Ovary (tissue), 9 donors: ENCODE results near the gene SFXN5. TPM values are rescaled to one million over a fixed set of nuclear protein-coding genes. Genes with fewer than 3 reads are reported as not detected.

Experiments used
- DNase-seq, 5 donors: peaks; one replicate each; pipeline ENCODE4 v3.0.0-alpha.2; 2019 to 2020
- H3K27ac ChIP-seq, 2 donors: fragments of 200-600 bp; one replicate each; pipeline versions ENCODE4 v1.5.1 to v1.8.0; 2019 to 2022
- H3K27me3 ChIP-seq: fragments of 200-600 bp; one replicate; pipeline ENCODE4 v1.8.0; 2022
- H3K36me3 ChIP-seq: fragments of 200-600 bp; sonication (generic); one replicate; pipeline ENCODE4 v1.5.1; 2019
- H3K4me1 ChIP-seq: one replicate; pipeline ENCODE4 v1.8.1; 2013; ENCODE audit warnings: mild to moderate bottlenecking, moderate library complexity; ENCODE audit not compliant: insufficient read depth
- H3K4me3 ChIP-seq: fragments of 200-600 bp; sonication (generic); one replicate; pipeline ENCODE4 v1.5.1; 2017
- H3K9me3 ChIP-seq, 2 donors: fragments of 200-600 bp in 1 of 2; sonication (generic) in 1 of 2; one replicate each; pipeline versions ENCODE4 v1.5.1 to v1.8.1; 2013 to 2019; ENCODE audit warnings: mild to moderate bottlenecking in 1 of 2, moderate library complexity in 1 of 2
- CTCF ChIP-seq, 3 donors: fragments of 450-650 bp in 2 of 3; fragments of 200-600 bp in 1 of 3; IDR thresholded peaks; one replicate each; pipeline versions ENCODE4 v1.5.1 to v1.8.0; 2016 to 2022; ENCODE audit warnings: antibody characterized with exemption in 3 of 3, mild to moderate bottlenecking in 1 of 3
- EP300 ChIP-seq: sonication (generic); formaldehyde crosslinking; IDR thresholded peaks from one replicate; pipeline ENCODE4 v1.6.1; 2017; ENCODE audit warnings: antibody characterized with exemption
- POLR2A ChIP-seq: fragments of 450-650 bp; IDR thresholded peaks from one replicate; pipeline ENCODE4 v1.6.1; 2017; ENCODE audit warnings: antibody characterized with exemption, mild to moderate bottlenecking, moderate library complexity
- WGBS, 3 donors: extraction: QIAGEN DNeasy Blood & Tissue Kit in 1 of 3; methylation state at CpG; one replicate each; pipeline versions ENCODE4 v1.1.5 to v1.1.7; 2013 to 2017; 5-methylcytosine and 5-hydroxymethylcytosine counted together
- intact Hi-C, 4 donors: fragments of 100-400 bp; cut with DNase I; formaldehyde crosslinking; loops; one replicate each; pipeline versions ENCODE4 v1.11.0 to v1.15.1; 2022 to 2023
- polyA plus RNA-seq, 2 donors: library from polyadenylated mRNA; stranded (reverse); fragments of 200-250 nt in 1 of 2; fragments of 350-450 nt in 1 of 2; fragmentation: Illumina TruSeq in 1 of 2; extraction: RNeasy Lipid Tissue Mini Kit (QIAGEN cat#74804) in 1 of 2; gene quantifications; one replicate each; pipeline ENCODE4 v1.2.3, GENCODE V29; 2013 to 2014
- total RNA-seq, 7 donors: library from RNA; depleted of rRNA in 2 of 7; stranded (reverse); fragments of >200 nt in 2 of 7; fragmentation: NEBNext Ultra II Directional in 3 of 7; extraction: Animal tissue kit (Norgen Biotek cat#: 25700) in 3 of 7; gene quantifications; one replicate each; pipeline versions ENCODE4 v1.1.0 to v1.2.4, GENCODE V29; 2016 to 2023
- donor health status: DM: no; HTN: no; CAD: no; lungs with moderate emphysema.
- donor health status: DM: no; HTN: no; CAD: no.
- donor health status: Bipolar disorder and iron deficiency.
- donor health status: DM: yes; HTN: yes; CAD: no.
- donor health status: DM: no; HTN: no; CAD: no.
- donor health status: DM: yes; HTN: yes; CAD: no.

Gene SFXN5
- total and polyA plus RNA-seq, 9 donors = 4.3 to 19.3 (median 11.6) TPM

- Histone ChIP-seq H3K4me1 (peaks cover 7% of the 10 kb centered on the region), H3K27me3 (no peaks in the 10 kb centered on the region), H3K4me3 (no peak overlapping the region), H3K36me3 (no peaks in the 10 kb centered on the region), H3K9me3 (no peaks in the 10 kb centered on the region), H3K27ac (no peak overlapping the region)
- DNase-seq = no peak
- 97% methylated on average over 4 of the region's 4 CpGs for WGBS, 3 donors
- TF ChIP-seq EP300 (no peak), CTCF (IDR thresholded peaks at IDR 0.05) (no peak), POLR2A (no peak)
- intact Hi-C loops = loop anchor here in 1 of 4 donors (5.0 kb wide), 1 partner anchor 42 kb away; the partner anchor contains the start of gene SFXN5
These were observed 42.9 kb upstream of the SFXN5 start for GRCh38 chr2:73114273-73114867.

- 1 to 2% (median 1%) methylated on average over 53 to 93 of the region's 93 CpGs for WGBS, 3 donors
- intact Hi-C loops = loop anchor here in 1 of 4 donors (5.0 kb wide), 1 partner anchor 41 kb away; the partner anchor contains the start of gene SFXN5
- no peak for TF ChIP-seq EP300
- peak in 2 of 3 donors; percentile 13 to 28 for TF ChIP-seq CTCF (IDR thresholded peaks at IDR 0.05)
- peak; percentile 26 for TF ChIP-seq POLR2A
These were observed 41.7 kb upstream of the SFXN5 start, which contains the start of gene RAB11FIP5 for GRCh38 chr2:73112913-73113854. Gene RAB11FIP5 (minus strand): TSS chr2:73112948. CDS start chr2:73112777, 171 bp downstream.

GRCh38 chr2:73112026-73112912 is 40.8 kb upstream of the SFXN5 start:
- Histone ChIP-seq H3K27ac (peak overlapping the region; percentile 31 to 69), H3K36me3 (no peaks in the 10 kb centered on the region), H3K4me3 (peak overlapping the region; percentile 71), H3K9me3 (no peaks in the 10 kb centered on the region), H3K4me1 (peaks cover 12% of the 10 kb centered on the region), H3K27me3 (no peaks in the 10 kb centered on the region)
- intact Hi-C loops = loop anchor here in 1 of 4 donors (5.0 kb wide), 1 partner anchor 40 kb away; the partner anchor contains the start of gene SFXN5
- 1% methylated on average over 77 to 88 of the region's 88 CpGs for WGBS, 3 donors
- peak; percentile 39 for TF ChIP-seq POLR2A
- peak in 1 of 3 donors; percentile 11 for TF ChIP-seq CTCF (IDR thresholded peaks at IDR 0.05)
- TF ChIP-seq EP300 = no peak
- peak in 4 of 5 donors; percentile 31 to 60 (median 42) for DNase-seq

More at GRCh38 chr2:73112913-73113854, 41.7 kb upstream of the SFXN5 start, which contains the start of gene RAB11FIP5:
- peak within 1 kb of the TSS; percentile 82 to 85 for H3K27ac ChIP-seq
- H3K4me1 ChIP-seq = peaks cover 7% of the 10 kb centered on the region
- DNase-seq = peak; percentile 79 to 88 (median 85)
- H3K27me3 ChIP-seq = no peaks in the 10 kb centered on the region
- H3K36me3 ChIP-seq = no peaks in the 10 kb centered on the region
- H3K4me3 ChIP-seq = peak within 1 kb of the TSS; percentile 71
- no peaks in the 10 kb centered on the region for H3K9me3 ChIP-seq
